Liver (tissue), 3 donors: ENCODE measurements around the gene PTPN20.
"Not testable (repeated sequence)": the region's sequence is repeated elsewhere in the genome, so short reads cannot be mapped to it uniquely, and the experiment has no call there.

ENCODE experiments used
- EGR1 ChIP-seq, 2 donors: IDR thresholded peaks; 2 replicates each; pipeline ENCODE4 v1.6.1; 2016 to 2018; ENCODE audit warnings: antibody characterized with exemption in 2 of 2, low read depth in 2 of 2
- JUND ChIP-seq, 2 donors: IDR thresholded peaks; 2 replicates each; pipeline ENCODE4 v1.6.1; 2016; ENCODE audit warnings: antibody characterized with exemption in 2 of 2
- RAD21 ChIP-seq, 2 donors: IDR thresholded peaks; 2 replicates each; pipeline ENCODE4 v1.6.1; 2016; ENCODE audit warnings: antibody characterized with exemption in 2 of 2, mild to moderate bottlenecking in 2 of 2
- TAF1 ChIP-seq: conservative IDR thresholded peaks from 2 replicates; pipeline ENCODE4 v1.6.1; 2016; ENCODE audit warnings: antibody characterized with exemption, mild to moderate bottlenecking
- YY1 ChIP-seq: IDR thresholded peaks from 2 replicates; pipeline ENCODE4 v1.6.1; 2016; ENCODE audit warnings: antibody characterized with exemption, mild to moderate bottlenecking
- TF ChIP-seq, protein P1 (sequence below): fragments of 150-350 bp; IDR thresholded peaks from 2 replicates; pipeline ENCODE4 v1.5.1; 2017; ENCODE audit warnings: improper control_type of control experiment, low read depth, low read length; ENCODE audit not compliant: missing input control
- TF ChIP-seq, protein P2 (sequence below): IDR thresholded peaks from 2 replicates; pipeline ENCODE4 v1.6.1; 2016; ENCODE audit warnings: antibody characterized with exemption, mild to moderate bottlenecking
- donor health status: healthy.
- donor health status: healthy.

DNA sequence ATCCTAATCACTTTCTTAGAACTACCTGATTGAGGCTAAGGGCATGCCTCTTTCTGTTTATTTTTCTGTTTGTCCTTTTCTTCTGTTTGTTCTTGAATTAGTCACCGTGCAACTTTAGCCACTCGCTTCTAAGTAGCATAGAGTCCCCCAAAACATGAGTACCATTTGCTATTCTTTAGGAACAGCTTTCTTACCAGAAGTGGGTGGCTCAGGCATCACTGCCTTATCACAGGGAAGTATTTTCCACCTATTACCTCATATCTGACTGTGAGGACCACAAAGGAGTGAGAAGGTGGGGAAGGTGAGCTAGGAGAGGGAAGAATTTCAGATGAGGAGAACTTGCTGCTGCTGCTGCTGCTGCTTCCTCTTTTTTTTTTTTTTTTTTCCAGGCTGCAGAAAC is 13.9 kb downstream of the PTPN20 start:
- TF ChIP-seq YY1; EGR1 (IDR thresholded peaks at IDR 0.05; ENCODE audit: low read depth in 2 of 2); RAD21 (IDR thresholded peaks at IDR 0.05); TAF1; JUND (IDR thresholded peaks at IDR 0.05): not testable (repeated sequence)
- TF ChIP-seq, protein P1, sequence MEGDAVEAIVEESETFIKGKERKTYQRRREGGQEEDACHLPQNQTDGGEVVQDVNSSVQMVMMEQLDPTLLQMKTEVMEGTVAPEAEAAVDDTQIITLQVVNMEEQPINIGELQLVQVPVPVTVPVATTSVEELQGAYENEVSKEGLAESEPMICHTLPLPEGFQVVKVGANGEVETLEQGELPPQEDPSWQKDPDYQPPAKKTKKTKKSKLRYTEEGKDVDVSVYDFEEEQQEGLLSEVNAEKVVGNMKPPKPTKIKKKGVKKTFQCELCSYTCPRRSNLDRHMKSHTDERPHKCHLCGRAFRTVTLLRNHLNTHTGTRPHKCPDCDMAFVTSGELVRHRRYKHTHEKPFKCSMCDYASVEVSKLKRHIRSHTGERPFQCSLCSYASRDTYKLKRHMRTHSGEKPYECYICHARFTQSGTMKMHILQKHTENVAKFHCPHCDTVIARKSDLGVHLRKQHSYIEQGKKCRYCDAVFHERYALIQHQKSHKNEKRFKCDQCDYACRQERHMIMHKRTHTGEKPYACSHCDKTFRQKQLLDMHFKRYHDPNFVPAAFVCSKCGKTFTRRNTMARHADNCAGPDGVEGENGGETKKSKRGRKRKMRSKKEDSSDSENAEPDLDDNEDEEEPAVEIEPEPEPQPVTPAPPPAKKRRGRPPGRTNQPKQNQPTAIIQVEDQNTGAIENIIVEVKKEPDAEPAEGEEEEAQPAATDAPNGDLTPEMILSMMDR: not testable (repeated sequence)
- TF ChIP-seq, protein P2, sequence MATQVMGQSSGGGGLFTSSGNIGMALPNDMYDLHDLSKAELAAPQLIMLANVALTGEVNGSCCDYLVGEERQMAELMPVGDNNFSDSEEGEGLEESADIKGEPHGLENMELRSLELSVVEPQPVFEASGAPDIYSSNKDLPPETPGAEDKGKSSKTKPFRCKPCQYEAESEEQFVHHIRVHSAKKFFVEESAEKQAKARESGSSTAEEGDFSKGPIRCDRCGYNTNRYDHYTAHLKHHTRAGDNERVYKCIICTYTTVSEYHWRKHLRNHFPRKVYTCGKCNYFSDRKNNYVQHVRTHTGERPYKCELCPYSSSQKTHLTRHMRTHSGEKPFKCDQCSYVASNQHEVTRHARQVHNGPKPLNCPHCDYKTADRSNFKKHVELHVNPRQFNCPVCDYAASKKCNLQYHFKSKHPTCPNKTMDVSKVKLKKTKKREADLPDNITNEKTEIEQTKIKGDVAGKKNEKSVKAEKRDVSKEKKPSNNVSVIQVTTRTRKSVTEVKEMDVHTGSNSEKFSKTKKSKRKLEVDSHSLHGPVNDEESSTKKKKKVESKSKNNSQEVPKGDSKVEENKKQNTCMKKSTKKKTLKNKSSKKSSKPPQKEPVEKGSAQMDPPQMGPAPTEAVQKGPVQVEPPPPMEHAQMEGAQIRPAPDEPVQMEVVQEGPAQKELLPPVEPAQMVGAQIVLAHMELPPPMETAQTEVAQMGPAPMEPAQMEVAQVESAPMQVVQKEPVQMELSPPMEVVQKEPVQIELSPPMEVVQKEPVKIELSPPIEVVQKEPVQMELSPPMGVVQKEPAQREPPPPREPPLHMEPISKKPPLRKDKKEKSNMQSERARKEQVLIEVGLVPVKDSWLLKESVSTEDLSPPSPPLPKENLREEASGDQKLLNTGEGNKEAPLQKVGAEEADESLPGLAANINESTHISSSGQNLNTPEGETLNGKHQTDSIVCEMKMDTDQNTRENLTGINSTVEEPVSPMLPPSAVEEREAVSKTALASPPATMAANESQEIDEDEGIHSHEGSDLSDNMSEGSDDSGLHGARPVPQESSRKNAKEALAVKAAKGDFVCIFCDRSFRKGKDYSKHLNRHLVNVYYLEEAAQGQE: not testable (repeated sequence)
